Breast epithelium (tissue), 4 donors: ENCODE data around the gene NOX3. TPM values are rescaled to one million over a fixed set of nuclear protein-coding genes. Genes with fewer than 3 reads are reported as not detected.

Experiments used
- DNase-seq, 2 donors: peaks; one replicate each; pipeline ENCODE4 v3.0.0-alpha.2; 2019; ENCODE audit warnings: low spot score in 2 of 2
- H3K27ac ChIP-seq, 2 donors: fragments of 200-600 bp; sonication (generic) in 1 of 2; one replicate each; pipeline ENCODE4 v1.5.1; 2016 to 2019; ENCODE audit warnings: mild to moderate bottlenecking in 1 of 2
- H3K27me3 ChIP-seq, 2 donors: fragments of 200-600 bp; sonication (generic) in 1 of 2; one replicate each; pipeline versions ENCODE4 v1.5.1 to v1.6.0; 2017 to 2019; ENCODE audit warnings: control low read depth in 1 of 2, mild to moderate bottlenecking in 1 of 2
- H3K36me3 ChIP-seq: fragments of 200-600 bp; one replicate; pipeline ENCODE4 v1.5.1; 2019
- H3K4me1 ChIP-seq, 2 donors: fragments of 200-600 bp; sonication (generic); one replicate each; pipeline ENCODE4 v1.5.1; 2016 to 2019; ENCODE audit warnings: control low read depth in 1 of 2
- H3K4me3 ChIP-seq, 3 donors: fragments of 200-600 bp; sonication (generic); 1 replicate in 2 of 3; 2 replicates in 1 of 3; pipeline ENCODE4 v1.5.1; 2016 to 2019; ENCODE audit warnings: mild to moderate bottlenecking in 3 of 3, moderate library complexity in 2 of 3
- H3K9me3 ChIP-seq, 2 donors: fragments of 200-600 bp; sonication (generic) in 1 of 2; one replicate each; pipeline ENCODE4 v1.5.1; 2016 to 2019; ENCODE audit warnings: control low read depth in 1 of 2
- CTCF ChIP-seq, 3 donors: fragments of 450-650 bp; IDR thresholded peaks; one replicate each; pipeline ENCODE4 v1.5.1; 2016 to 2017; ENCODE audit warnings: antibody characterized with exemption in 3 of 3, mild to moderate bottlenecking in 3 of 3, moderate library complexity in 3 of 3
- POLR2A ChIP-seq: fragments of 450-650 bp; IDR thresholded peaks from one replicate; pipeline ENCODE4 v1.6.1; 2016; ENCODE audit warnings: antibody characterized with exemption, mild to moderate bottlenecking, moderate library complexity
- POLR2AphosphoS5 ChIP-seq, 3 donors: sonication (generic); formaldehyde crosslinking; IDR thresholded peaks; one replicate each; pipeline ENCODE4 v1.6.1; 2017; ENCODE audit warnings: antibody characterized with exemption in 3 of 3
- intact Hi-C: fragments of 100-400 bp; cut with DNase I; formaldehyde crosslinking; loops from one replicate; pipeline ENCODE4 v1.15.1; 2023; ENCODE audit warnings: low total_unique reads
- total RNA-seq, 3 donors: library from RNA; depleted of rRNA; stranded (reverse); fragments of >200 nt; gene quantifications; one replicate each; pipeline ENCODE4 v1.1.0, GENCODE V29; 2016

The NOX3 gene
- total RNA-seq, 3 donors from 2014 or later = not detected

- no peak for TF ChIP-seq CTCF (IDR thresholded peaks at IDR 0.05)
- no peak for TF ChIP-seq POLR2AphosphoS5 (IDR thresholded peaks at IDR 0.05)
- TF ChIP-seq POLR2A = no peak
- peaks cover 21 to 26% of the 10 kb centered on the region in 2 donors for H3K9me3 ChIP-seq
- H3K27me3 ChIP-seq = no peaks in the 10 kb centered on the region
- H3K27ac ChIP-seq = no peak overlapping the region
- H3K36me3 ChIP-seq = no peaks in the 10 kb centered on the region
- no peaks in the 10 kb centered on the region for H3K4me1 ChIP-seq
- intact Hi-C loops = no loop called here
- no peak for DNase-seq
- H3K4me3 ChIP-seq = no peak overlapping the region
Observed at GRCh38 chr6:155352811-155353210, 102.8 kb downstream of the NOX3 start.

GRCh38 chr6:155352130-155352420 is 103.6 kb downstream of the NOX3 start:
- TF ChIP-seq CTCF (IDR thresholded peaks at IDR 0.05) (no peak), POLR2A (no peak), POLR2AphosphoS5 (IDR thresholded peaks at IDR 0.05) (no peak)
- Histone ChIP-seq H3K4me1 (no peaks in the 10 kb centered on the region), H3K9me3 (peaks cover 21 to 26% of the 10 kb centered on the region in 2 donors), H3K36me3 (no peaks in the 10 kb centered on the region), H3K4me3 (no peak overlapping the region), H3K27ac (no peak overlapping the region), H3K27me3 (no peaks in the 10 kb centered on the region)
- intact Hi-C loops = no loop called here
- no peak for DNase-seq

GRCh38 chr6:155351273-155352129 is 104.1 kb downstream of the NOX3 start:
- Histone ChIP-seq H3K27me3 (no peaks in the 10 kb centered on the region), H3K4me3 (no peak overlapping the region), H3K36me3 (no peaks in the 10 kb centered on the region), H3K4me1 (no peaks in the 10 kb centered on the region), H3K27ac (no peak overlapping the region), H3K9me3 (peaks cover 21 to 30% of the 10 kb centered on the region in 2 donors)
- intact Hi-C loops = no loop called here
- DNase-seq = no peak
- TF ChIP-seq POLR2AphosphoS5 (IDR thresholded peaks at IDR 0.05) (no peak), CTCF (IDR thresholded peaks at IDR 0.05) (no peak)

GRCh38 chr6:155349956-155350355 is 105.7 kb downstream of the NOX3 start:
- H3K4me1 ChIP-seq = no peaks in the 10 kb centered on the region
- intact Hi-C loops = no loop called here
- no peaks in the 10 kb centered on the region for H3K27me3 ChIP-seq
- no peak overlapping the region for H3K4me3 ChIP-seq
- H3K36me3 ChIP-seq = no peaks in the 10 kb centered on the region
- peaks cover 21 to 30% of the 10 kb centered on the region in 2 donors for H3K9me3 ChIP-seq
- TF ChIP-seq POLR2A (no peak), POLR2AphosphoS5 (IDR thresholded peaks at IDR 0.05) (no peak), CTCF (IDR thresholded peaks at IDR 0.05) (no peak)
- H3K27ac ChIP-seq = no peak overlapping the region
- no peak for DNase-seq

GRCh38 chr6:155349129-155349528 is 106.5 kb downstream of the NOX3 start:
- intact Hi-C loops = no loop called here
- DNase-seq = no peak

More at GRCh38 chr6:155349129-155349528, 106.5 kb downstream of the NOX3 start:
- H3K4me3 ChIP-seq = no peak overlapping the region
- H3K36me3 ChIP-seq = no peaks in the 10 kb centered on the region
- H3K27me3 ChIP-seq = no peaks in the 10 kb centered on the region
- no peak overlapping the region for H3K27ac ChIP-seq
- no peak for TF ChIP-seq CTCF (IDR thresholded peaks at IDR 0.05)
- no peak for TF ChIP-seq POLR2AphosphoS5 (IDR thresholded peaks at IDR 0.05)
- no peak for TF ChIP-seq POLR2A
- H3K4me1 ChIP-seq = no peaks in the 10 kb centered on the region
- H3K9me3 ChIP-seq = peaks cover 15 to 22% of the 10 kb centered on the region in 2 donors
